ENCODE measurements around the gene HERC6. TPM values are rescaled to one million over a fixed set of nuclear protein-coding genes. Genes with fewer than 3 reads are reported as not detected.

The HERC6 gene
- polyA plus RNA-seq, 1 of the 3 experiments (the other 2 are of a cell fraction), result 1.7 TPM

DNA sequence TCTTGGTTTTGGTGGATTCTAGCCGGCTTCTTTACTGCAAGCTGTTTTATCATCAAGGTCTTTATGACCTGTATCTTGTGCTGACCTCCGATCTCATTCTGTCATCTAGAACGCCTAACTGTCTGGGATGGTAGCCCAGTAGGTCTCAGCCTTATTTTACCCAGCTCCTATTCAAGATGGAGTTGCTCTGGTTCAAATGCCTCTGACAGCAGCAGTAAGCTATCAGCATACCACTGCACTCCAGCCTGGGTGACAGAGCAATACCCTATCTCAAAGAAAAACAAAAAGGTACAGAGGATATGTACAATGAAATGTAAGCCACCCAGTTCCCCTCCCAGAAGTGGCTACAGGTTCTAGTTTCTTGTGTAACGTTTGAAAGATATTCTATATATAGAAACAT, 36.1 kb downstream of the HERC6 start:
- H3K36me3 ChIP-seq (replicated peaks in 1 of 2; ENCODE audit: control insufficient read depth in 1 of 2, insufficient read depth in 2 of 2, low read length in 1 of 2), result no peaks in the 10 kb centered on the region
- 92% methylated on average over 4 of the region's 4 CpGs for WGBS (ENCODE audit: low lambda C conversion rate)
- CTCF ChIA-PET, result no interaction called here

DNA sequence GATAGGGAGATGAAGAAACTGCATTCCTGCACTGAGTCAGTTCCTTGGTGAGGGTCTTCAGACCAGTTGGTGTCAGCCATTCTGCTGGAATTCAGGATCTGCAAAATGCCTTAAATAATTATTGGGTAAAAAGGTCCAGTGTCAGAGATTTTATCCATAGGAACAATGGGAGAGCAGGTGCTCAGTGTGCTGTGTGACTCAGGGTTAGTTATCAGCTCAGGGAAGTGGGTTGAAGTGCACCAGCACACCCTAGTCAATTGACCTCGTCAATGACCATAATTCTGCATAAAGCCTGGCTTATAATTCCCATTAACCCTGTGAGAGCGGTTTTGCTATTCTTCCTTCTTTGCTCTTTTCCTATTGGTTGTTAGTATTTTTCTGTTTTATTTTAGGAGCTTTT, 37.3 kb downstream of the HERC6 start:
- no peaks in the 10 kb centered on the region for H3K27me3 ChIP-seq (ENCODE audit: insufficient read depth)
- no peaks in the 10 kb centered on the region for H4K20me1 ChIP-seq (ENCODE audit: insufficient read depth)
- TF ChIP-seq RFX5 (IDR thresholded peaks at IDR 0.05; ENCODE audit: low read length), result no peak
- no peak for TF ChIP-seq MEF2A (IDR thresholded peaks at IDR 0.05; ENCODE audit: borderline replicate concordance, low read depth)
- TF ChIP-seq, protein P1, sequence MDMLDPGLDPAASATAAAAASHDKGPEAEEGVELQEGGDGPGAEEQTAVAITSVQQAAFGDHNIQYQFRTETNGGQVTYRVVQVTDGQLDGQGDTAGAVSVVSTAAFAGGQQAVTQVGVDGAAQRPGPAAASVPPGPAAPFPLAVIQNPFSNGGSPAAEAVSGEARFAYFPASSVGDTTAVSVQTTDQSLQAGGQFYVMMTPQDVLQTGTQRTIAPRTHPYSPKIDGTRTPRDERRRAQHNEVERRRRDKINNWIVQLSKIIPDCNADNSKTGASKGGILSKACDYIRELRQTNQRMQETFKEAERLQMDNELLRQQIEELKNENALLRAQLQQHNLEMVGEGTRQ (IDR thresholded peaks at IDR 0.05; ENCODE audit: borderline replicate concordance, low read depth, low read length), result no peak
- TF ChIP-seq RXRA (IDR thresholded peaks at IDR 0.05; ENCODE audit: borderline replicate concordance, low read depth), result no peak
- no peak for TF ChIP-seq FOSL2 (IDR thresholded peaks at IDR 0.05; ENCODE audit: borderline replicate concordance, low read depth)
- no peak for TF ChIP-seq JUND (IDR thresholded peaks at IDR 0.05)
- no peak for TF ChIP-seq GATA2 (CRISPR knock-in tag; IDR thresholded peaks at IDR 0.05)
- TF ChIP-seq, protein P2, sequence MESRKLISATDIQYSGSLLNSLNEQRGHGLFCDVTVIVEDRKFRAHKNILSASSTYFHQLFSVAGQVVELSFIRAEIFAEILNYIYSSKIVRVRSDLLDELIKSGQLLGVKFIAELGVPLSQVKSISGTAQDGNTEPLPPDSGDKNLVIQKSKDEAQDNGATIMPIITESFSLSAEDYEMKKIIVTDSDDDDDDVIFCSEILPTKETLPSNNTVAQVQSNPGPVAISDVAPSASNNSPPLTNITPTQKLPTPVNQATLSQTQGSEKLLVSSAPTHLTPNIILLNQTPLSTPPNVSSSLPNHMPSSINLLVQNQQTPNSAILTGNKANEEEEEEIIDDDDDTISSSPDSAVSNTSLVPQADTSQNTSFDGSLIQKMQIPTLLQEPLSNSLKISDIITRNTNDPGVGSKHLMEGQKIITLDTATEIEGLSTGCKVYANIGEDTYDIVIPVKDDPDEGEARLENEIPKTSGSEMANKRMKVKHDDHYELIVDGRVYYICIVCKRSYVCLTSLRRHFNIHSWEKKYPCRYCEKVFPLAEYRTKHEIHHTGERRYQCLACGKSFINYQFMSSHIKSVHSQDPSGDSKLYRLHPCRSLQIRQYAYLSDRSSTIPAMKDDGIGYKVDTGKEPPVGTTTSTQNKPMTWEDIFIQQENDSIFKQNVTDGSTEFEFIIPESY (IDR thresholded peaks at IDR 0.05; ENCODE audit: borderline replicate concordance, low read depth), result no peak
- TF ChIP-seq NFIC (IDR thresholded peaks at IDR 0.05; ENCODE audit: borderline replicate concordance), result no peak
- ChIA-PET CTCF (interaction anchor here (0.5 kb wide), 1 partner anchor 63 kb away, joined by 3 read pairs; no protein-coding TSS in a partner anchor), POLR2A (no interaction called here)
- WGBS (ENCODE audit: low lambda C conversion rate), result 68% methylated on average over 2 of the region's 2 CpGs
- H3K4me3 ChIP-seq (ENCODE audit: low read depth in 2 of 2, low read length in 1 of 2), result no peak overlapping the region
- no peak overlapping the region for H3K27ac ChIP-seq (ENCODE audit: low read depth in 2 of 2, low read length in 1 of 2)
- no peaks in the 10 kb centered on the region for H3K79me2 ChIP-seq (ENCODE audit: insufficient read depth)
- no peak overlapping the region for H2AFZ ChIP-seq (ENCODE audit: low read depth)
- H3K9ac ChIP-seq, result no peak overlapping the region
- no peak overlapping the region for H3K4me2 ChIP-seq
- no peak for DNase-seq
- no peaks in the 10 kb centered on the region for H3K9me3 ChIP-seq
- H3K4me1 ChIP-seq (ENCODE audit: control insufficient read depth in 1 of 2, insufficient read depth in 2 of 2, low read depth in 1 of 2, low read length in 1 of 2), result no peaks in the 10 kb centered on the region
- no peaks in the 10 kb centered on the region for H3F3A ChIP-seq (replicated peaks; ENCODE audit: insufficient read depth)
- H3K36me3 ChIP-seq (replicated peaks in 1 of 2; ENCODE audit: control insufficient read depth in 1 of 2, insufficient read depth in 2 of 2, low read length in 1 of 2), result no peaks in the 10 kb centered on the region
- no peaks in the 10 kb centered on the region for H3K9me2 ChIP-seq

More for the DNA sequence above, 36.1 kb downstream of the HERC6 start:
- TF ChIP-seq SIN3A (IDR thresholded peaks at IDR 0.05; ENCODE audit: borderline replicate concordance, low read depth, low read length) (no peak), CHD2 (IDR thresholded peaks at IDR 0.05; ENCODE audit: low read length, partially characterized antibody) (no peak), GABPA (IDR thresholded peaks at IDR 0.05; ENCODE audit: low read depth) (no peak), RAD21 (IDR thresholded peaks at IDR 0.05; ENCODE audit: low read length) (no peak), TCF12 (IDR thresholded peaks at IDR 0.05) (no peak), NRF1 (IDR thresholded peaks at IDR 0.05; ENCODE audit: low read depth, low read length) (no peak), ELF1 (IDR thresholded peaks at IDR 0.05) (no peak), TEAD4 (IDR thresholded peaks at IDR 0.05; ENCODE audit: borderline replicate concordance, insufficient read depth) (no peak), GATA2 (CRISPR knock-in tag; IDR thresholded peaks at IDR 0.05) (no peak), RFX5 (IDR thresholded peaks at IDR 0.05; ENCODE audit: low read length) (no peak), POLR2AphosphoS5 (IDR thresholded peaks at IDR 0.05; ENCODE audit: low read depth, low read length) (no peak), JUND (IDR thresholded peaks at IDR 0.05) (no peak), SMC3 (IDR thresholded peaks at IDR 0.05; ENCODE audit: low read depth, low read length) (no peak), FOSL2 (IDR thresholded peaks at IDR 0.05; ENCODE audit: borderline replicate concordance, low read depth) (no peak)
- TF ChIP-seq, protein P3, sequence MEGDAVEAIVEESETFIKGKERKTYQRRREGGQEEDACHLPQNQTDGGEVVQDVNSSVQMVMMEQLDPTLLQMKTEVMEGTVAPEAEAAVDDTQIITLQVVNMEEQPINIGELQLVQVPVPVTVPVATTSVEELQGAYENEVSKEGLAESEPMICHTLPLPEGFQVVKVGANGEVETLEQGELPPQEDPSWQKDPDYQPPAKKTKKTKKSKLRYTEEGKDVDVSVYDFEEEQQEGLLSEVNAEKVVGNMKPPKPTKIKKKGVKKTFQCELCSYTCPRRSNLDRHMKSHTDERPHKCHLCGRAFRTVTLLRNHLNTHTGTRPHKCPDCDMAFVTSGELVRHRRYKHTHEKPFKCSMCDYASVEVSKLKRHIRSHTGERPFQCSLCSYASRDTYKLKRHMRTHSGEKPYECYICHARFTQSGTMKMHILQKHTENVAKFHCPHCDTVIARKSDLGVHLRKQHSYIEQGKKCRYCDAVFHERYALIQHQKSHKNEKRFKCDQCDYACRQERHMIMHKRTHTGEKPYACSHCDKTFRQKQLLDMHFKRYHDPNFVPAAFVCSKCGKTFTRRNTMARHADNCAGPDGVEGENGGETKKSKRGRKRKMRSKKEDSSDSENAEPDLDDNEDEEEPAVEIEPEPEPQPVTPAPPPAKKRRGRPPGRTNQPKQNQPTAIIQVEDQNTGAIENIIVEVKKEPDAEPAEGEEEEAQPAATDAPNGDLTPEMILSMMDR (IDR thresholded peaks at IDR 0.05), result no peak
- TF ChIP-seq, protein P4, sequence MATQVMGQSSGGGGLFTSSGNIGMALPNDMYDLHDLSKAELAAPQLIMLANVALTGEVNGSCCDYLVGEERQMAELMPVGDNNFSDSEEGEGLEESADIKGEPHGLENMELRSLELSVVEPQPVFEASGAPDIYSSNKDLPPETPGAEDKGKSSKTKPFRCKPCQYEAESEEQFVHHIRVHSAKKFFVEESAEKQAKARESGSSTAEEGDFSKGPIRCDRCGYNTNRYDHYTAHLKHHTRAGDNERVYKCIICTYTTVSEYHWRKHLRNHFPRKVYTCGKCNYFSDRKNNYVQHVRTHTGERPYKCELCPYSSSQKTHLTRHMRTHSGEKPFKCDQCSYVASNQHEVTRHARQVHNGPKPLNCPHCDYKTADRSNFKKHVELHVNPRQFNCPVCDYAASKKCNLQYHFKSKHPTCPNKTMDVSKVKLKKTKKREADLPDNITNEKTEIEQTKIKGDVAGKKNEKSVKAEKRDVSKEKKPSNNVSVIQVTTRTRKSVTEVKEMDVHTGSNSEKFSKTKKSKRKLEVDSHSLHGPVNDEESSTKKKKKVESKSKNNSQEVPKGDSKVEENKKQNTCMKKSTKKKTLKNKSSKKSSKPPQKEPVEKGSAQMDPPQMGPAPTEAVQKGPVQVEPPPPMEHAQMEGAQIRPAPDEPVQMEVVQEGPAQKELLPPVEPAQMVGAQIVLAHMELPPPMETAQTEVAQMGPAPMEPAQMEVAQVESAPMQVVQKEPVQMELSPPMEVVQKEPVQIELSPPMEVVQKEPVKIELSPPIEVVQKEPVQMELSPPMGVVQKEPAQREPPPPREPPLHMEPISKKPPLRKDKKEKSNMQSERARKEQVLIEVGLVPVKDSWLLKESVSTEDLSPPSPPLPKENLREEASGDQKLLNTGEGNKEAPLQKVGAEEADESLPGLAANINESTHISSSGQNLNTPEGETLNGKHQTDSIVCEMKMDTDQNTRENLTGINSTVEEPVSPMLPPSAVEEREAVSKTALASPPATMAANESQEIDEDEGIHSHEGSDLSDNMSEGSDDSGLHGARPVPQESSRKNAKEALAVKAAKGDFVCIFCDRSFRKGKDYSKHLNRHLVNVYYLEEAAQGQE (IDR thresholded peaks at IDR 0.05; ENCODE audit: low read depth, low read length), result no peak
- H3F3A ChIP-seq (replicated peaks; ENCODE audit: insufficient read depth), result no peaks in the 10 kb centered on the region
- no peak overlapping the region for H3K4me2 ChIP-seq
- no peaks in the 10 kb centered on the region for H3K4me1 ChIP-seq (ENCODE audit: control insufficient read depth in 1 of 2, insufficient read depth in 2 of 2, low read depth in 1 of 2, low read length in 1 of 2)
- no peak for DNase-seq
- H3K9ac ChIP-seq, result no peak overlapping the region
- no peaks in the 10 kb centered on the region for H3K9me3 ChIP-seq
- no peak overlapping the region for H3K4me3 ChIP-seq (ENCODE audit: low read depth in 2 of 2, low read length in 1 of 2)
- POLR2A ChIA-PET, result no interaction called here
- H3K27ac ChIP-seq (ENCODE audit: low read depth in 2 of 2, low read length in 1 of 2), result no peak overlapping the region
- no peaks in the 10 kb centered on the region for H4K20me1 ChIP-seq (ENCODE audit: insufficient read depth)
- no peaks in the 10 kb centered on the region for H3K79me2 ChIP-seq (ENCODE audit: insufficient read depth)
- H3K27me3 ChIP-seq (ENCODE audit: insufficient read depth), result no peaks in the 10 kb centered on the region
- H2AFZ ChIP-seq (ENCODE audit: low read depth), result no peak overlapping the region
- H3K9me2 ChIP-seq, result no peaks in the 10 kb centered on the region
